ENCODE data around the gene POMGNT2.

POMGNT2 gene

DNA sequence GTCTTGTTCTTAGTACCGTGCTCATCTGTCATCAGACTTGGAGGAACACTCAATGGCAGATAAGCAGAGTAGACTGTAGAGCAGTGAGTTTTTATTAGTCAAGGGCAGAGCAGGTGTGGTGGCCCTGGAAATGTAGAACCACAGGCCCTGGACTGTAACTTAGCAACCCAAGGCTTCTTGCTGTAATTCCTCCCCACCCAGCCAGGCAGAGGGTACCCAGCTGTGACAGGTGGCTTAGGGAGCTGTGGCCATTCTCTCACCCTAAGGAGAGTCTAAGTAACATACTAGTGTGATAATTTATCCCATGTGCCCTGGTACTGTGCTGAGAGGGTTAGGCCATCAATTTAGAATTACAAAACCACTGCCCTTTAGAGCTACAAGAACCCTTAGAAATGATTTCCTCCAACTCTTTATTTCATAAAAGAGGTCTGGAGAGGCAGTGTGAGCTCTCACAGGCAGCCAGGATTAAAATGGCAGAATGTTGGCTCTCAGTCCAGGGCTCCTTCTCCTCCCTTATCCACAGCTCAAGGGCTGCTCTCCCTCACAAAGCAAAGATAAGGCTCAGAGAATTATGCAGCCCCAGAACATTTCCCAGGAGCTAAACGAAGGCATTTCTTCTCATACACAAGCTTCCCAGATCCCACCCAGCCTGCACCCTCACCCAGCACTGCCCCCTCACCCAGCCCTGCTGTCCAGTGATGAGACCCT lies 3.0 kb downstream of the POMGNT2 start:
- DNase-seq: peak; percentile 37

DNA sequence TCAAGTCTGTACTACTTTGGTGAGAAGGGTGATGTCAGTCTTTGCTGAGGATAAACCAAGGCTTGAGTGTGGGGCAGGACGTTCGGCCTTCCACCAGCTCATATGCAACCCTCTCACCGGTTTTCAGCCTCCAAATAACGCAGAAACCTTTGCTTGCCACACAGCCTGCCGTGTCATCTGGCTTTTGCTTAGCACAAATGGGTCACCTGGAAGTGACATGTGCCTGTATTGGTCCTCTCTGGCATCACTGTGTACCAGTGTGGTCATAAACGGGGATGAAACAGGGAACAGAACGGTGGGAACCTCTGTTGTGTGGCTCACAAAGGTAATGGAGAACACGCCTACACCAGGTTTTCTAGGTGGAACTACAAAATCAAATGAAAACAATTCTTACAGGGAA lies 7.1 kb downstream of the POMGNT2 start:
- no peak for DNase-seq

DNA sequence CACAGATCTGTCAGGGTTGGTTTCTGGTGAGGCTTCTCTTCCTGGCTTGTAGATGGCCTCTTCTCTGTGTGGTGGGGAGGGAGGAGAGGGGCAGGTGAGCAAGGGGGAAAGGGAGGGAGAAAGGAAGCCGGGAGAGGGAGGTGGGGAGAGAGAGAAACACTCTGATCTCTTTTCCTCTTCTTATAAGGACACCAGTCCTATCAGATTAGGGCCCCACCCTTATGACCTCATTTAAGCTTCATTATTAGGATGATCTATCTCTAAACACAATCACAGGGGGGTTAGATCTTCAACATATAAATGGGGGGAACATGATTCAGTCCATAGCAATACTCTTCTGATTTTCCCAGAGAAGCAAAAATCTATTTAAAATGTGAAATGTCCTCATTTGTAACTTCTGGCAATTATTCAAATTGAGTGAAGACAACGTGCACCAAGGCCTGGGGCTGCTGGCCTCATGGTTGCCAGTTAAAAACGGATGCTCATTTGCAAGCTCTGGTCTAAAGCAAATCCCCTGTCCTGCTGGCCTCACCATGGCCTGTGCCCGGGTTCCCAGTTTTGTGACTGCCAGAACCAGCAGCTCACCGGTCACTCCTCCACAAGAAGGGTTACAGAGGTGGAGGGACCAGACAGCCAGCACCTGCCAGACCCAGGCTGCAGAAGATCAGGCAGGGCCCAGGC lies 8.3 kb downstream of the POMGNT2 start:
- DNase-seq: peak; percentile 29

DNA sequence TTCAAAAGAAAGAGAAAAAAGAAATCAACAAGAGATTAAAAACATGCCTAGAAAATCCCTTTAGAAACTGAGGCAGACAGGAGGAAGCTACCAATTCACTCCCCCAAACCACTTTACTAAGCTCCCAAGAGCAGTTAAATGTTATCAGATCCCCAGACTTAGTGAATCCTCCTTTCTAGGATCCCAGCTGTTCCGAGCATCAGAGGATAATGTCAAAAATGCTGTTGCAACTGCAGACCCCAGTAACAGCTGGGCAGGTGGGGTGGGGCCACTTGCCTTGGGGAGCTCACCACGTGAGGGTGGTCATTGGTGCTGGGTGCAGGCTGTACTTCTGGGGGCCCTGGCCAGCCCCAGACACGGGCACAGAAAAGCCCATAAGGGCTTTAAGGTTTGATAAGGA lies 9.1 kb downstream of the POMGNT2 start:
- no peak for DNase-seq

DNA sequence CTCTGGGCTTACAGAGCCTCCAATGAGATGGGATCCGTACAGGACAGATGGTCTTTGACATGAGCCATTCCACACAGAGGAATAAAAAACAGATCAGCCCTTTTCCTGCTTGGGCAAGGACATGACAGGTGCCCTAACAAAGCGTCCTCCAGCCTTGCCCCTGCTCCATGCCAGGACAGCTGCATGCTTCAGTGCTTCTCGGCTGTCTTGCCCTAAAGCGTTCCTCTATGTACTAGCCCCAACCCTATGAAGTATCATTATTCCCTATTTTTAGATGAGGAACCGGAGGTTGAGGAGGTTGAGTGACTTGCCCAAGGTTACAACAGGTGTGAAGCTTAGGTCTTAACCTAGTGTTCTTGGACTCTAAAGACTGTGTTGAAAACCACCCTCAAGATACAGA lies 10.5 kb downstream of the POMGNT2 start:
- DNase-seq: no peak

DNA sequence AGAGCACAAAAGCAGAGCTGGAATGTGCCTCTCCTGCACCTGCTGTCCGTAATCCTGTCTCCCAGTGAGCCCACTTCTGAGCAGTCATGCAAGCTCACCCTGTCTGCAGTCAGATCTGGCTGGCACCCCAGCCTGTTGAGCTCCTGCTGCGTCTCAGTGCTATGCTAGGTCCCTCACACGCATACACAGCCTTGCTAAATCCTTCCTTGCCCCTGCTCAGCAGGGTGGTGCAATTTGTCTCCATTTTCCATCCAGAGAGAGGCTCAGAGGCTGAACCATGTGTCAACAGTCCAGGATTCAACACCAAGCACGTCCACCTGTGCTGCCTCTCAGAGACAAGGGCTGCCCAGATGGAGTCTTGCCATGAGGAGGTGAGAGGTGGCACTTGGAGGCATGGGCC lies 11.0 kb downstream of the POMGNT2 start:
- DNase-seq: no peak

DNA sequence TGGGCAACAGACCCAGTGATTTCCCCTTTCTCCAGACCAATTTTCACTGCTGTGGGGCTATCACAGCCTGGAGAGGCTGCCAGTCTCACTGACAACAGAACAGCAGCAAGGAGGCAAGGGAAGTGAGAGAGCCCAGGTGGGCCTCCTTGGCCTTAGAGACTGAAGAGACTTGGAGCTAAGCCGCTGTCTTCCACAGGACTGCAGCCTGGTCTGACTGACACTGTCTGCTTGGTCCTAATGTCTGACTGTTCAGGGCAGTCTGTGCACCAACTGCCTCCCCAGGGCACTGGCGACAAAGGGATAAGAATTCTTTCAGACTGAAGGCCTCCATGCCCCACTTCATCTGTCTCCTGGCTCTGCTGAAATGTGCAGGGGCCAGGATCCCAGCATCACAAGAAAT lies 11.5 kb downstream of the POMGNT2 start:
- no peak for DNase-seq

DNA sequence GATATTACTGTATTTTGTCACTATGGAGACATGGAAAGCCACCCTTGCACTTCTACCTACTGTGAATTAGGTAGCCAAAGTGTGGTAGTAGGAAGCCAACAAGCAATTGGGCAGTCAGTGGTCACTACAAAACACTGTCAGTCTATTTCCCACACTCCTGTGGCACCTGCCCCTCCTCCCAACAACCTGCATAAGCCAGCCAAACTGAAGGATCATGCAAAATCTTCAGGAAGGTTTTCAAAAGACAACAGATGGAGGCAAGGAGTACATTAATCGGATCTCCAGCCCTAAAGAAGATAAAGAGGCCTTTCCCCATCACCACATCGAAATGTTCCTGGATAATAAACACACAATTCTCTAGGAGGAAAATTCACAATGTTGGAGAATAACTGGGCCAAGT lies 11.9 kb downstream of the POMGNT2 start:
- DNase-seq: no peak

DNA sequence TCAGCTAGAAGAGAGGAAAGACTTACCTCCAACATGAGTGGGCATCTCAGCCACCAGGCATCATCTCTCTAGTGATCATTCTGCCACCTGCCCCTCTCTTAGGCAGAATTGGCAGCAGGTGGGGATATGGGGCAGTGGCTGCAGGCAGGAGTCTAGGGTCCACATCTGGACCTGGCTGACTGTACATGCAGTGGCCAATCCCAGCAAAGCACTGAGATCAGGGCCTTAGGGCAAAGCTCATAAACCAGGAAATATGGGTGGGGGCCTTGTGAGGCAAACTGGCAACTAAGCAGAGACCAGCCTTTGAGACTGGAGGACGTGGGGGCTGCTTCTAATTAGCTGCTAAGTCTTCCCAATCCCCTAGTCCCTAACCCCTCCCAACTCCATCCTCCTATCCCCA lies 12.9 kb downstream of the POMGNT2 start:
- DNase-seq: no peak

DNA sequence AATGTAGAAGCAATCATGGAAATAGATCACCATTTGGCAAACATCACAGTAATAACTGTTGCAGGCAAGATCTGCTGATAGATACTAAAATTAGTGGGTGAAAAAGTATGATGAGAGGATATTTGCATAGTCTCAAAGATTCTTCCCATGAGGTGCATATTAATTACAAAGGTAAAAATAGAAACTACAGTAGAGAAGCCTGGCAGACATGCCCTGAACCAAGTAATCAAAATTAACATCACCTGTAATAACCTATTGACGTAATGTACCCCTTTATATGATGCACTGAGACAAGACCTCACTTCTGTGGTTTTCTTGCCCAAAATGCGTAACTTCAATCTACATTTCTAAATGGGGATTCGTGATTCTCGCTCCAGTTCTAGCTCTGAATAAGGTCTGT lies 14.4 kb downstream of the POMGNT2 start:
- DNase-seq: no peak

DNA sequence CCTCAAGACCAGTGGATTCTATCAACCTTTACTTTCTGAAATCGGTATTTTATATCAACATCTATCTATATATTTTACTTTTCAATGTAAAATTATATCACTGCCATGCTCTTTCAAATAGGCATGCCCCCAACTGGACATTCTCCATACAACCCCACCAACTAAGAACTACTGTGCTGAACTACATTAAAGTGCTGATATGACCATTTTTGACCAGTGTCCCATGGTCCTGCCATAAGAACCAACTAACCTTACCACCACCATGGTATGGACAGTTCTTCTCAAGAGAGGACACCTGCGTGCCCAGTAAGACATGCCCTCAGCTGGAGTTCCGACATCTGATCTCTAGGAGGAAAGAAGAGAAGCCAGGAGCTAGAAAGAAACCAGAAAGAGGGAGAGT lies 15.6 kb downstream of the POMGNT2 start:
- no peak for DNase-seq

DNA sequence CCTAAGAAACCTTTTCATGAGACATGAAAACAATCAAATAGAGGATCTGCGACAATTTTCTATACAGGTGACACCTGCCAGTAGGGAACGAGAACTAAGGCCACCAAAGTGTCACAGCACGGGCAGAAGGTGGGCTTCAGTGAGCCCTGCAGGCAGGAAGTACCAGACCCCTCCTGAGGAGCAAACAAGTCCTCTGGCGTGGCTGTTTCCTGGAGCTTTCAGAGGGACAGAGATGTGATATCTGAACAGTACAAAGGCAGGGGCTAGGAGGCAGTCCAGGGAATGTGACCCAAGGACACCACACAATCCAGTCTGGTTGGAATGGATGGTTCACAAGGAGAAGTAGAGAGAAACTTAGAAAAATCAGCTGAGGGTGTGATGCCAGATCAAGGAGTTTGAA lies 16.8 kb downstream of the POMGNT2 start:
- DNase-seq: no peak

DNA sequence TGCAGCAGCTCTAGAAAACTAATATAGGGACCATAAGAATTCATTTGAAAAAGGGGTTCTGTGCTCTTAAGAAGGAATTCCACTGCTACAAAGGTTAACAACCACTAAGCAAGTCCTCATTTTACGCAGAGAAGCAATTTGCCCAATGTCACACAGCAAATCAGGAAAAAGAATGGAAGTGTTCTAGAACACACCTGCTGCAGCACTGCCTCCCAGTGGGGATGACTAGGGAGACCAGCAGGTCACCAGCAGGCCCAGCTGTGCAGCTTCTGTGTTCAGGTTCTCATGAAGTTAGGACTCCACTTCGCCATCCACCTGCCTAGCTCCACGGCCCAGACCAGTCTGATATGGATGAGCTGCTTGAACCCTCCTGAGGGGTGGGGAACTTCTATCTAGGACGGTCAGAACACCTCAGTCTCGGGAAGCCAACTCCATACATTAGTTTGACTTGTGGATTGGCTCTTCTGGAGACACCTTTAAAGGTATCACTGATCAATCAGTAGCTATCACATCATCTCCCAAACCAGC lies 18.6 kb downstream of the POMGNT2 start:
- DNase-seq: no peak

DNA sequence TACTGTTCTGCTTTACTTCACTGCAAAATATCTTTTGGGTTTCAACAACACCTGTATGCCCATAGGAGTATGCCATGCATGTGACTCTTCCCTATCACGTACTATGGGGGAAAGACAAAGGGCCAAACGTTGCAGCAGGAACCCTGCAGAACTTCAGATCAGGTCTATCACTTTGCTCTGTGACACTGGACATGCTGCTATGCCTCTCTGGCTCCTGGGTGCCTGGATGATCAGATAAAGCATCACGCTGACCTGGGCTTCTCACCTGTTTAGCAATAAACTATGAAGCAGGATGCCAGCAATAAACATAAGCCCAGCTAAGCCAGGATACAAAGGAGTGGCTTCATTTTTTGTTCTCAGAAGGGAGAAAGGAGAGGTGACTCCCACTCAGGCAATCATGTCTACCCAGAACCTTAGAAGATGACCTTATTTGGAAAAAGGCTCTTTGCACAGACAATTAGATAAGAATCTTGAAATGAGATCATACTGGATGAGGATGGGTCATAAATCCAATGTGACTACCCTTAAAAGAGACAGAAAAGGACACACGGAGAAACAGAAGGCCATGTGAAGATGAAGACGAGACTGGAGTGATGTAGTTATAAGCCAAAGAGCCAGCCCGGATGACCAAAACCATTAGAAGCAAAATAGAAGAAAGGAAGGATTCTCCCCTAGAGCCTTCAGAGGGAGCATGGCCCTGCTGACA lies 19.3 kb downstream of the POMGNT2 start:
- no peak for DNase-seq

DNA sequence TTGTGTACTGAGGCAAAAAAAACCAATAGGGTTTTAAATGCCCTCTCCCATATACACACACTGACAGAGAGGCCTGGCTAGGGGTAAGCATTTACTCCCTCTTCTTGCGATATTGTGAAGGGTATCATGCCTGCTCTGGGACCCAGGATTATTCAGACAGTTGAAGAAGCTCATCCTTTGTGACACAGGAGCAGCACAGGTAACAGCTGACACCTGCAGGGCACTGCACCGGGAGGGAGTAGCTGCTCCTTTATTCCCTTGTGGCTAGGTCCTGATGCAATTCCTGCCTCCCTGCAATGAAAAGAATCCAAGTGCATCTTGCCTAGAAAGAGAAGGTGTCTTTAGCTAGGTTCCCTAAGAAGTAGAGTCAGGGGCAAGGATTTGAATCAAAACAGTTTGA lies 23.4 kb downstream of the POMGNT2 start:
- DNase-seq: no peak

DNA sequence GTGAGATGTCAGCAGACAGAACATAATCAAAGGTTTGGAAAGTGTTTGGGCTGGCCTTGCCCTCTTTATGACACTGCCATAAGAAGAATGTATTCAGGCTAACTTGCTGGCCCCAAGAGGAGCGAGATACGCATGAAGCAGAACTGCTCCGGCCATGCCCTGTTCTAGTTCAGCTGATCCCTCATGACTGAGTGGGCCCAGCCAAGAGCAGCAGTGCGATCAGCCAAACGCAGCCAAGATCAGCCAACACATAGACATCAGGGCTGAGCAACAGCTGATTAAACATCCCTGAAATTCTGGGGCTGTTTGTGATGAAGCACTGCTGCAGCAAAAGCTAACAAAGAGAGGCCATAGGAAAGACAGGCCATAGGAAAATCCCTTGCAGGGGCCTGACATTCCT lies 24.1 kb downstream of the POMGNT2 start:
- DNase-seq: no peak

DNA sequence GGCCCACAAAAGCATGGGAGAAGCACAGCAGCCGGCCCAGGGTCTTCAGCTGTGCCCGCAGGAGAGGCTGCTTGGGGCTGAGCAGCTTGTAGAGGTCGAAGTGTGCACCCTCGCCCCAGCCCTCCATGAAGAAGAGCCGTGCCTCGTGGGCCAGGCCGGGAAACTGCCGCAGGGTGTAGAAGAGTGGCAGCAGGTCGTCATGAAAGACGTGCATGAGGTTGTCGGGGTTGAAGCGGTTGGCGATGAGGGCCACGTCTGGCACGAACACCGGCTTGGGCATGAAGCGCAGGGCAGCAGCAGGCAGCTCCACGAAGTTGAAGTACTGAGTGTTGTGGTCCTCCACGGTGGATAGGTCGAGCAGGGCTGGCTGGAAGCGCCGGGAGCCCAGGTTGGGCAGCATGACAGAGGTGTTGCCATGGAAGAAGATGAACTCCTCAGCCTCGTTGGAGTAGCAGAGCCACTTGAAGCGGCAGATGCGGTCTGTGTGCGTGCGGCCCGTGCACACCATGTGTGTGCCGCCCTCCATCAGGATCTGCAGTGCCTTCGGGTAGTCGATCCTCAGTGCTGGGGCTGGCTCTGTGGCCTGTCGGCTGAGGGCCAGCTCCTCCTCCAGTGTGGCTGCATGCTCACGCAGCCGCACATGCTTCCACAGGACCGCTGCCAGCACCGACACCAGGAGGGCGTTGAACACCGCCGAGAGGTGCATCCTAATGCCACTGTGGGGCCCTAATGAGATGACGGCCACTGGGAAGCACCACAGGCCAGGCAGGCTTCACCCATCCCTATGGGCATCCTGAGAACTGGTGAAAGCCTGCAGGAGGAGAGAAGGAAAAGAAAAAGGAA lies 24.9 kb downstream of the POMGNT2 start:
- DNase-seq: no peak

DNA sequence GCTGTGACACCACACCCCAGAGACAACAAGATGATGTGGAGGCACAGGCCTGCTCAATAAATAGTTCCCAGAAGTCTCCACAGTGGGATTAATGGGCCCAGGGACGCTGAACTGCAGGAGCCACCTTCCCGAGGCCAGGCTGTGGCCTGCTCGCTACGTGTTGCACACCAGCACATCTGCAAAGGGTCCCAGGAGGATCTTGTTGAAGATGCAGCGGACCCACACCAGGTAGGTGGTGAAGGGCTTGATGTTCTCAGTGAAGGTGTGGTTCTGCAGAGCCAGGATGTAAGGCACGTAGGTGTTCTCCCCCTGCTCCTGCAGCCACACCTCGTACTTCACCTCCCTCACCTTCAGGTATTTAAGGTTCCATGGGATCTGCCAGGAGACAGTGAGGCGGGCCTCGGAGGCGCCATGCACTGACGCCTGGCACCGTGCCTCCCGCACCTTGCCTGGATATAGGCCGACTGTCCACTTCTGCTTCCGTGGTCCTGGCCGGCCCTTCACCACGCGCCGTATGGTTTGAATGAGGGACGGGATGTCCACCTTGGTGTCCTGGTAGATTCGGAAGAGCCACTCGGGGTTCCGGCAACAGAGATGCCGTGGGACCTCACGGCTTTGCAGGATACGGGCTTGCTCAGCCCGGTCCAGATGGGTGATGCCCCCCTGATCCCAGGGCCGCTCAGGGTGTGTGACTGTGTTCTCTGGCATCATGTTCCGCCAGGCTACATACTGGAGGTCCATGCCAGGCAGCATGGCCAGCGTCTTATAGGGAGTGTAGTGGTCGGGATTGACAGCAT lies 26.1 kb downstream of the POMGNT2 start:
- DNase-seq: no peak

DNA sequence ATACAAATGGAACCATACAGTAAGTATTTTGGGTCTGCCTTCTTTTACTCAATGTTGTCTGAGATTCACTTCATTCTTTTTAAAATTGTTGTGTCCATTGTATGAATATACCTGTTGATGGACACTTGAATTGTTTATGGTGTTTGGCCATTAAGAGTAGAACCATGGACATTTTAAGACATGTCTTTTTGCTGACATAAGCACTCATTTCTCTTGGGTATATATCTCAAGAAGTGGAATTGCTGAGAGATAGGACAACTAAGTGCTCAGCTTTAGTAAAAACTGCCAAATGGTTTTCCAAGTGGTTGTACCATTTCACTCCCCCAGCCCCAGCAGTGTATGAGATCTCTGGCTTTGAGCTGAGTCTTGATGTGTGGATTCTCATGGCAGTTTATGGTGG lies 28.2 kb downstream of the POMGNT2 start:
- DNase-seq: no peak

DNA sequence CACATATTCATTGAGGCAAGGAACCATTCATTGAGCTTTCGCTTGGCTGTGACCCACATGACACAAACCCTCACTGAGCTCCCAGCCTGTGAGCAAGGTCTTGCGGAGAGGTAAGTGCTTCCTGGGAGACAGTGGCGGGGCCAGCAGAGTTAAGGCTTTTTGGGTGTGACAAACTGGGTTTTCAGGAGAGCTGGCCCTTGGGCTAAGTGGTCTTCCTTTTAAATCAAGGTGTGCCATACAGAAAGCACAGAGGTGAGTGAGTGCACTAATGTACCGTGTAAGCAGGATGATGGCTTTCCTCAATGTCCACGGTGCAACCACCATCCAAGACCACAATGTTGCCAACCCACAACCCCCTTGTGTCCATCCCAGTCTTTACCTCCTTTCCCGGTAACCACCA lies 28.6 kb downstream of the POMGNT2 start:
- DNase-seq: no peak

DNA sequence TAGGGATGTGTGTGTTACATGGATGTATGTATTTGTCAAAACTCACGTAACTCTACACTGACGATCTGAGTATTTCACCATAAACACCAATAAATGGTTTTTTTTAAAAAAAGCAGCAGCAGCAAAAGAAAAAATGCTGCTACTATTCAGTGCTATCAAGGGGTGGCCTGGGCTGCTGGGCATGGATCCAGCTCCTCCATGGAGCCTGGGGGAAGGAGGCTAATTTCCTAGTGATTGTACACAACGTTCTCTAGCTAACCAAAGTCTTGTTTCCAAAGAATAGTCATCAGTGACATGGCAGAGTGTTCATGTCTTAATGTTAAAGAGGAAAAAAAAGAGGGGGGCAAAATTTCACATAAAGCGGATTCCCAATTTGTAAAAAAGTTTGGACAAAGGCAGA lies 29.0 kb downstream of the POMGNT2 start:
- no peak for DNase-seq

Measured in NCI-H526 treated with DMSO at 0.1 percent for 48 hours (cell line).